ENCODE measurements around the gene SLX4. TPM values are rescaled to one million over a fixed set of nuclear protein-coding genes. Genes with fewer than 3 reads are reported as not detected.

Gene SLX4
- total RNA-seq, 2 experiments from 2014 or later = 13.4 to 15.3 TPM

DNA sequence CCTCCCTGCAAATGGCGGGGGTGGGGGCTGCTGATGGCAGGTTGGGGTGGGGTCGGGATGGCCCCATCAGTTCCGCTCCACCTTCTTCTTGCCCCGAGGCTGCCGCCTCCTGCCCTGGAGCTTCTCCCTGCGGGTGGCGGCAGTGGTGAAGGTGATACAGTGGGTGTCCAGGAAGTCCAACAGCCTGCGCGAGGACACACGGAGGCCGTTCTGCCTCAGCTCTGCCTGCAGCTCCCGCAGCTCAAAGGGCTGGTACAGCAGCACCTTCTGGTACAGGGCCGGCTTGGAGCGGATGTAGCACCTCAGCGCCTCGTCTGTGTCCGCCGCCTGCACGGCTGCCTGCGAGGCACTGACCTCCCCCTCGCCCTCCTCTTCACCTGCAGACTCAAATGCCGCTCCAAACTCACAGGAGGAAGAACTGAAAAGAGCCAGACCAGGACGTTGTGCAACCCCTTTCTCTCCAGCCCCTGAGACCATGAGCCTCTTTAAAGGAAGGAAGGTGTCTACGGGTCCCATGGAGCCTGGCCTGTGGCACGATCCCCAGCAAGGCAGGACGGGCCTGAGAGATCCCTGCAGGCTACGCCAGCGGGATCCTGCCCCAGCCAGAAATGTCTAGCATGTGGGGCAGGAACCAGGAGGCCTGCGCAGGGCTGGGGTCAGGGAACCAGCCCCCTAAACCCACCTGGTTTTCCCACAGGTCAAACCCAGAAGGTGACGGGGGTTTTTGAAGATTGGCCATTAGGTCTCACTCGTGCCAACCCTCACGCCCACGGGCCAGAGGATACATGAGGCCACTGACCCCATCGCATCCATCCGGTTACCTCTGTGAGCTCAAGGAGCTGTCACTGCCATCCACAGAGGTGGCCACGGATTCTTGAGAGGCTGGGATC, 28.9 kb downstream of the SLX4 start:
- Mint-ChIP-seq H3K27ac (no peak overlapping the region), H3K4me3 (no peak overlapping the region), H3K27me3 (no peaks in the 10 kb centered on the region), H3K9me3 (no peaks in the 10 kb centered on the region), H3K4me1 (ENCODE audit: low read depth) (peaks cover 25% of the 10 kb centered on the region), H3K36me3 (no peaks in the 10 kb centered on the region)
- DNase-seq = no peak
- intact Hi-C loops (cut with micrococcal nuclease) = no loop called here
- CTCF ChIA-PET = no interaction called here
- POLR2A ChIA-PET = no interaction called here

DNA sequence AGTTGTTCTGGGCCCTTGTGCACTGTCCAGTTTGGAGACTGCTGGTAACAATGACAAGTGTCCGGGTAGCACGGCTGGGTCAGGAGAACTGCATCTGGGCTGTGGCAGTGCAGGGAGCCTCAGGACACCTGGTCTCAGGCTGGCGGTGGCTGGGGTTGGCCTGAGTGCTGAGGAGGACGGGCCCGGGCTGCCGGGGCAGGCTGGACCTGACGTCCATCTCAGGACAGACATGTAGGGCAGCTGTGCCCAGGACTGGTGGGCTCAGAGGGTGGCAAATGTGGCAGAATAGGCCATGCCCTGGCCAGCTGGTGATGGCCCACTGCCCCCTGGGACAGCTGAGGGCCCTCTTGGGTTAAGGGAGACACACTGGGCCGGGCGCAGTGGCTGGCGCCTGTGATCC, 30.0 kb downstream of the SLX4 start:
- no peak overlapping the region for H3K4me3 Mint-ChIP-seq
- peak overlapping the region; percentile 18 for H3K27ac Mint-ChIP-seq
- H3K9me3 Mint-ChIP-seq = no peaks in the 10 kb centered on the region
- intact Hi-C loops (cut with micrococcal nuclease) = no loop called here
- H3K36me3 Mint-ChIP-seq = peaks cover 6% of the 10 kb centered on the region
- H3K27me3 Mint-ChIP-seq = no peaks in the 10 kb centered on the region
- ChIA-PET CTCF (no interaction called here), POLR2A (no interaction called here)
- no peak for DNase-seq
- H3K4me1 Mint-ChIP-seq (ENCODE audit: low read depth) = peaks cover 25% of the 10 kb centered on the region

DNA sequence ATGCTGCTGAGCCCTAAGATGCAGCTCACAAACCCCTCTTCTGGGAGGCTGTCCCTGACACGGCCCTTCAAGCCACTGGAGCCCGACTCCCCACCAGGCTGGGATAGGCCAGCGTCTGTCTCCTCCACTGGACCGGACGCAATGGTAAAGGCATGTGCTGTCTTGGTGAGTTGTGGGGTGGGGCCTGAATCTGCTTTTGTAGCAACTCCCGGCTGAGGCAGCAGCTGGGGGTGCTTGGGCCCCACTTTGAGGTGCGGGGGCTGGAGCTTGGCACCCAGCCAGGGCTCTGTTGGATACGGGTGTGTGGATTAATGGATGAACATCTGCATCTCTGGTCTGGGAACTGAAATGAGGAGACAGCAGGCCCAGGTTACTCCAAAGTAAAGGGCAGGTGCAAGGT, 30.7 kb downstream of the SLX4 start:
- Mint-ChIP-seq H3K36me3 (peaks cover 6% of the 10 kb centered on the region), H3K27ac (peak overlapping the region; percentile 40), H3K4me3 (no peak overlapping the region), H3K27me3 (no peaks in the 10 kb centered on the region), H3K4me1 (ENCODE audit: low read depth) (peaks cover 23% of the 10 kb centered on the region), H3K9me3 (no peaks in the 10 kb centered on the region)
- no peak for DNase-seq
- ChIA-PET CTCF (no interaction called here), POLR2A (no interaction called here)
- intact Hi-C loops (cut with micrococcal nuclease) = no loop called here

DNA sequence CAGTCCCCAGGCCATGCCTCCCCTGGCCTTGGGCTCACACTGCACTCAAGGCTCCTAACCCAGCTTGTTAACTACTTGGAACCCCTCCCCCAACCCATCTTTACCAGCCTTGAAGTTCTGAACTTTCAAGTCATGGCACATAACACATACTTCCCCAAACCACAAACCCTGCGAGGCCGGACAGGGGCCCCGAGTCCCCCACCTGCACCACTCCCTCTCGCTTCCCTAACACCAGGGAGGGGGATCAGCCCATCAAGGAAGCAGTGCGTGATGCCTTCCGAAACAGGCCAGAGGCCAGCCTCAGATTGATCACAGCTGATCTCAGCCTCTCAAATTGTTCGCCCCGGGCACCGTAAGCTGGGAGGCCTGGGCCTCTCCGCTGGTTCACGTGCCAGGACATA, 31.2 kb downstream of the SLX4 start:
- peaks cover 6% of the 10 kb centered on the region for H3K36me3 Mint-ChIP-seq
- ChIA-PET POLR2A (no interaction called here), CTCF (no interaction called here)
- no peak overlapping the region for H3K4me3 Mint-ChIP-seq
- DNase-seq = no peak
- H3K27ac Mint-ChIP-seq = peak overlapping the region; percentile 40
- no peaks in the 10 kb centered on the region for H3K9me3 Mint-ChIP-seq
- no peaks in the 10 kb centered on the region for H3K27me3 Mint-ChIP-seq
- intact Hi-C loops (cut with micrococcal nuclease) = no loop called here
- H3K4me1 Mint-ChIP-seq (ENCODE audit: low read depth) = peaks cover 26% of the 10 kb centered on the region

DNA sequence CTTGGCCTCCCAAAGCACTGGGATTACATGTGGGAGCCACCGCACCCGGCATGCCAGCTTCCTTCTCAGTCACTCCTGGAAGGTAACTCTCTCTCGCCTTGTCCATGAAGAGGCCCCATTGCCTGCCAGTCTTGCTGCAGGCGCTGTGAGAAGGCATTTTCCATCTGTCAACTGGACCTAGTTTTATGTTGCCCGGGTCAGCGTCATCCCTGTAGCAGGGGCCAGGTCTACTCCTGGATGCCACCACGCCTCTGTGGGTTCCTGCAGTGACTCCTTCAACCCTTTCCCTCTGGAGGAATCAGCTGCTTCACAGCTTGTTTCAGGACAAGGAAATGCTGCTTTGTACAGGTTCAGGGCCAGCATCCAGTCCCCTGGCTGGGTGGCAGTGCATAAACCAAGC, 31.6 kb downstream of the SLX4 start:
- POLR2A ChIA-PET = interaction anchor here (0.6 kb wide), 1 partner anchor 550 kb away, joined by 3 read pairs; no protein-coding TSS in a partner anchor
- peak overlapping the region; percentile 40 for H3K27ac Mint-ChIP-seq
- no peaks in the 10 kb centered on the region for H3K9me3 Mint-ChIP-seq
- H3K27me3 Mint-ChIP-seq = no peaks in the 10 kb centered on the region
- DNase-seq = no peak
- H3K4me1 Mint-ChIP-seq (ENCODE audit: low read depth) = peaks cover 30% of the 10 kb centered on the region
- intact Hi-C loops (cut with micrococcal nuclease) = loop anchor here (5.0 to 10.0 kb wide), 3 partner anchors 48 to 75 kb away; partner anchors contain the start of gene CLUAP1
- H3K4me3 Mint-ChIP-seq = no peak overlapping the region
- peaks cover 6% of the 10 kb centered on the region for H3K36me3 Mint-ChIP-seq
- CTCF ChIA-PET = no interaction called here

DNA sequence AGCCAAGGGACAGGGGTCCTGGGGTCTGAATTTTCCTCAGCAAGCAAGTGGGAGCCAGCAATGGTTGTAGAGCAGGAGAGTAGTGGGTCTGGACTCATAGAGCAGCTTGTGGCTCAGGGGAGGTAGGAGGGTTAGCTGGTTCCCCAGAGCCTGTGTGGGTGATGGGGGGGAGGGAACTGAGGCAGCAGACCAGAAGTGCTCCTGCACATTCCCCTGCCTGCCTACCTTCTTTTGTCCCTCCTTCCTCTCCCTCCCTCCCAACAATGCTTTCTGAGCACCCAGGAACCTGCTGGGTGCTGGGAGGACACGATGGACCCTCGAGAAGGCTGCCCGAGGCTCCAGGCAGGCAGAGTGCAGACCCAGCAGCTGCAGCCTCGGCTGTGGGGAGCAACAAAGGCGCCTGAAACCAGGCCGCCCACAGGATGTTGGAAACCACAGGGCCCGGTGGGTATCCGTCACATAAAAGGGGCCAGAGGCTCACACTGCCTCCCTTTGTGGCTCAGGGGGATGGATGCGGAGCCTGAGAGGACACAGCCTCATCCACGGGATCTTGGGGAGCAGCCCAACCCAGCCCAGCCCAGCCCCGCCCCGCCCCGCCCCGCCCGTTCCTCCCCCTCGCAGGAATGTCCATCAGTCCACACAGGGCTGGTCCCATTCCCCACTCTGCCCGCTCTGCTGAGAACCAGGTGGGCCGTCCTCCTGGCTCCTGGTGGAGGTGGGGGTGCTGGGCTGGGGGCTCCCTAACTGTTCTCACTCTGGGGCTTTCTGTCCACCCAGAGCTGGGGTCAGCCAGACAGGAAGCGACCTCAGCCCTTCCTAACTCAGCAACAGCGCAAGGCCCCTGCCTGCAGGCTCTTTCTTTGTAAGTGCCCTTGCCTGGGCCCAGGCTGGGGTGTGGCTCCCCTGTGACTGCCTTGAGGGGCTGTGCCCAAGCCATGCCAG, 32.5 kb downstream of the SLX4 start:
- POLR2A ChIA-PET = interaction anchor here (0.6 to 1.3 kb wide), 2 partner anchors 33 to 551 kb away, joined by 3 to 4 read pairs; partner anchors contain the start of gene SLX4
- Mint-ChIP-seq H3K4me1 (ENCODE audit: low read depth) (peaks cover 34% of the 10 kb centered on the region), H3K36me3 (peaks cover 6% of the 10 kb centered on the region), H3K27ac (peak overlapping the region; percentile 94), H3K4me3 (peak overlapping the region; percentile 99), H3K9me3 (no peaks in the 10 kb centered on the region), H3K27me3 (no peaks in the 10 kb centered on the region)
- CTCF ChIA-PET = no interaction called here
- intact Hi-C loops (cut with micrococcal nuclease) = loop anchor here (1.0 to 10.0 kb wide), 4 partner anchors 32 to 74 kb away; partner anchors contain the start of genes CLUAP1 and SLX4
- DNase-seq = peak; percentile 86

DNA sequence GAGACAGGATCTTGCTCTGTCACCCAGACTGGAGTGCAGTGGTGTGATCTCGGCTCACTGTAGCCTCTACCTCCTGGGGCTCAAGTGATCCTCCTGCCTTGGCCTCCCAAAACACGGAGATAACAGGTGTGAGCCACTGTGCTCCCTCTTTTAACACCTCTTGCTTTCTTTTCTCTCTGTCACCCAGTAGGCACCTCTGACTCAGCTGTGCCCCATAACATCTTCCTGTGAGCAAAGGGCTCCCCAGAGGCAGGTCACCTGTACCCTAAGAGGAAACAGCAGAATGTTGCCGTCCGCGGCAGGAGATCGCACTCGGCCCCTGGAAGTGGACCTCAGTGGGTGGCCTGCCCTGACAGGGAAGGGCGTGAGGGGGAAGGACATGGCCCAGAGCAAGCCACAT, 33.3 kb downstream of the SLX4 start:
- CTCF ChIA-PET = no interaction called here
- peaks cover 38% of the 10 kb centered on the region for H3K4me1 Mint-ChIP-seq (ENCODE audit: low read depth)
- DNase-seq = peak; percentile 74

DNA sequence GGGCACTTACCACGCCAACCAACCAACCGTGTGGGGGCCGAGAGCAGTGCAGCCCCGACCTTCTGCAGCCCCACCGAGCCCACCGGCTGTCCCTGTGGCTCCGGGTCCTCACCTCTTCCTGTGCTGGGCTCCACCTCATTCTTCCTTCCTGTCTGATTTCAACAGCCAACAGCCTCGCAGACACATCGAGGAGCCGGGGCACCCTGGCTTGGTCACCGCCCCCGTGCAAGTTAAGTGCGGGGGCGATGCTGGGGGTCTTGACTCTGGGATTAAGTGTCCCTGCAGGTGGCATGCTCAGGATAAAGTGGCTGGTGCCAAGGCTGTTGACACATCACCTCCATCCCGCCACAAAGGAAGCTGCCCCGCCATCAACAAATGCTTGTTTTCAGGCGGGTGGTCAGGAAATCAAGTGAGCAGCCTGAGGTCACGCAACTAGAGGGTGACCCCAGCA, 34.1 kb downstream of the SLX4 start, which contains the start of gene NLRC3:
NLRC3 (minus strand) TSS at position 102 of the 451 bp plus-strand sequence. CDS start 12,367 bp downstream, outside the sequence.
- ChIA-PET CTCF (no interaction called here), POLR2A (interaction anchor here (1.0 to 1.3 kb wide), 2 partner anchors 9 to 34 kb away, joined by 3 to 4 read pairs; partner anchors contain the start of gene SLX4)
- Mint-ChIP-seq H3K27me3 (no peaks in the 10 kb centered on the region), H3K36me3 (peaks cover 8% of the 10 kb centered on the region), H3K4me3 (peak within 1 kb of the TSS; percentile 99), H3K4me1 (ENCODE audit: low read depth) (peaks cover 38% of the 10 kb centered on the region), H3K27ac (peak within 1 kb of the TSS; percentile 96), H3K9me3 (no peaks in the 10 kb centered on the region)
- peak; percentile 65 for DNase-seq
- intact Hi-C loops (cut with micrococcal nuclease) = loop anchor here (5.0 to 10.0 kb wide), 3 partner anchors 50 to 73 kb away; partner anchors contain the start of gene CLUAP1

More for the DNA sequence above, 33.3 kb downstream of the SLX4 start:
- Mint-ChIP-seq H3K27ac (peak overlapping the region; percentile 94), H3K9me3 (no peaks in the 10 kb centered on the region), H3K4me3 (peak overlapping the region; percentile 99), H3K27me3 (no peaks in the 10 kb centered on the region), H3K36me3 (peaks cover 6% of the 10 kb centered on the region)
- POLR2A ChIA-PET = interaction anchor here (1.3 kb wide), 1 partner anchor 33 kb away, joined by 4 read pairs; the partner anchor contains the start of gene SLX4
- intact Hi-C loops (cut with micrococcal nuclease) = loop anchor here (1.0 to 10.0 kb wide), 4 partner anchors 33 to 73 kb away; partner anchors contain the start of genes CLUAP1 and SLX4

DNA sequence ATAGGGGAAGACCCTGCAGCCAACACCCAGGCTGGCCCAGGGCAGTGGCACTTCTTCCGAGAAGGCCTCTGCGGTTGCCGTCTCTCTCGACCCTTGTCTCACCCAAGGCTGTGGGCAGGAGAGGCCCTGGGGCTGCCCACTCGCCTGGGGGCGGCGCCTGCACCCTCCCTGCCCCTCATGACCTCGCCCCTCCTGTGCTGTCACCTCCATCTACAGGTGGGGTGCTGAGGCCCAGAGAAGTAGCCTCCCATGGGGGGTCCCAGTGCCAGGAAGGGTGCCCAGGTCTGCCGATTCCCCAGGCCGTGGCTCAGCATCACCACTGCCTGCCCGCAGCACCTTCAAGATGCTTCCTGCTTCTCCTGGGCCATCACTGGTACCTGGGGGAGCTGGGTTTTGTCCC, 35.2 kb downstream of the SLX4 start:
- H3K4me1 Mint-ChIP-seq (ENCODE audit: low read depth) = peaks cover 40% of the 10 kb centered on the region
- CTCF ChIA-PET = no interaction called here
- peak overlapping the region; percentile 96 for H3K27ac Mint-ChIP-seq
- DNase-seq = peak; percentile 45
- POLR2A ChIA-PET = interaction anchor here (1.0 kb wide), 1 partner anchor 8 kb away, joined by 3 read pairs; no protein-coding TSS in a partner anchor
- H3K27me3 Mint-ChIP-seq = no peaks in the 10 kb centered on the region
- peaks cover 3% of the 10 kb centered on the region for H3K9me3 Mint-ChIP-seq
- peak overlapping the region; percentile 99 for H3K4me3 Mint-ChIP-seq
- intact Hi-C loops (cut with micrococcal nuclease) = loop anchor here (5.0 to 10.0 kb wide), 3 partner anchors 49 to 71 kb away; partner anchors contain the start of gene CLUAP1
- H3K36me3 Mint-ChIP-seq = peaks cover 14% of the 10 kb centered on the region

DNA sequence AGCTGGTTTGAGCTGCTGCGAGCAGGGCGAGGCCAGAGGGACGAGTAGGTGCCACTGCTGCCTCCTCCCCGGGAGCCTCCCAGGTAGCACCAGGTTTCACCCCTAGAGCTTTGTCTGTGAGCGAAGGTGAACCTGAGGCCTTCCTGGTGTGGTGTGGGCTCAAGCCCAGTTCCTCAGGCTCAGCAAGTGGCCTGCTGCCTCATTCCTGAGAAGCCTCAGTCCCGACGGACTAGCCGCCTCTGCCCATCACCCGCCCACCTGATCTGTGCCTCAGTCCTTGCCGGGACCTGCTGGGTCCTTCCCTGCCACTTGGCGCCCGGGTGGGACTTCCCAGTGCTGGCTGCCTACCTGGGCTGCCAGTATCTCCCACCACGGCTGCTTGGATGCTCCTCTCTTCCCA, 35.9 kb downstream of the SLX4 start:
- Mint-ChIP-seq H3K9me3 (peaks cover 8% of the 10 kb centered on the region), H3K36me3 (peaks cover 19% of the 10 kb centered on the region), H3K4me1 (ENCODE audit: low read depth) (peaks cover 40% of the 10 kb centered on the region), H3K27me3 (no peaks in the 10 kb centered on the region), H3K4me3 (peak overlapping the region; percentile 99), H3K27ac (peak overlapping the region; percentile 96)
- intact Hi-C loops (cut with micrococcal nuclease) = loop anchor here (5.0 to 10.0 kb wide), 3 partner anchors 48 to 71 kb away; partner anchors contain the start of gene CLUAP1
- CTCF ChIA-PET = no interaction called here
- POLR2A ChIA-PET = interaction anchor here (0.9 kb wide), 1 partner anchor 34 kb away, joined by 3 read pairs; no protein-coding TSS in a partner anchor
- DNase-seq = peak; percentile 37

DNA sequence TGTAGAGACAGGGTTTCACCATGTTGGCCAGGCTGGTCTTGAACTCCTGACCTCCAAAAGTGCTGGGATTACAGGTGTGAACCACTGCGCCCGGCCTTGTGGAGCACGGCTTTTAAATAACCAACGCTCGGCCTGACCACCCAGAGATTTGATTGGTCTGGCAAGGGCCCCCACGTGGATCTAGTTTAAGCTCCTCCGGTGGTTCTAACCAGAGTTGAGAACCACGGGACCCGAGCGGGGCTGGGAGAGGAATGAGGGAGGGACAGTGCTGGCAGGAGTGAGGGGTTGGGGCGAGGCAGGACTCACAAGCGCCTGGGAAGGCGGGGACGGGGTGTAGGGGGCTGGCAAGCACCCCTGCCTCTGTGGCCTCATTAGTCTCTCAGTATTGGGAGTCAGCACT, 37.2 kb downstream of the SLX4 start:
- H3K27me3 Mint-ChIP-seq = no peaks in the 10 kb centered on the region
- ChIA-PET CTCF (no interaction called here), POLR2A (no interaction called here)
- peaks cover 25% of the 10 kb centered on the region for H3K36me3 Mint-ChIP-seq
- H3K4me1 Mint-ChIP-seq (ENCODE audit: low read depth) = peaks cover 32% of the 10 kb centered on the region
- H3K4me3 Mint-ChIP-seq = no peak overlapping the region
- no peak overlapping the region for H3K27ac Mint-ChIP-seq
- DNase-seq = no peak
- peaks cover 12% of the 10 kb centered on the region for H3K9me3 Mint-ChIP-seq
- intact Hi-C loops (cut with micrococcal nuclease) = loop anchor here (10.0 kb wide), 1 partner anchor 69 kb away; the partner anchor contains the start of gene CLUAP1
